ENCODE measurements around the gene SYCN.

SYCN gene

GRCh38 chr19:39155741-39156140, 48.3 kb downstream of the SYCN start:
- no peak for DNase-seq (ENCODE audit: low spot score)

GRCh38 chr19:39155114-39155700, 48.9 kb downstream of the SYCN start:
- no peak for DNase-seq (ENCODE audit: low spot score)

DNA sequence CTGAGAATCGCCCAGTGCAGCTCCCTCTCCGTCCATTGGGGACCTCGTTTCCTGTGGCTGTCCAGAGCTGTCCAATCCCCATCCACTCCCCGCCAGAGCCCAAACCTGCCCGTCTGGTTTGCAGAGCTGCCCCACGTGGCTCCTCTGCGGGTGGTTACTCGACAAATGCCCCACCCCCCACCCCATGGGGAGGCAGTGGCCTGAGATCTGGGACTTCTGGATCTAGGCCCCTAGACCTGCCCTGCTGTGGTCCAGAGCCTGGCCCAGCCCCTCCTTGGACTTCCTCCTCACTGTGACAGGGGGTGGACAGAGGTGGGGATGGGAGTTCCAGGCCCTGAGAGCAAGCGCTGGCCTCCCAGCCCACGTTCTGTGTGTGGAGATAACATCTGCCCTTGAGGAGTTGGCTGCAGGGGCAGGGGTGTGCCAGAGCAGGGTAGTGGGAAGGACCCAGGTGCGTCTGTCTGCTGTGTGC, 49.4 kb downstream of the SYCN start:
- no peak for DNase-seq (ENCODE audit: low spot score)

GRCh38 chr19:39154100-39154628, 49.9 kb downstream of the SYCN start:
- no peak for DNase-seq (ENCODE audit: low spot score)

Data from AG08396 (cell line).